KG1 (cell line): ENCODE measurements around the gene KANK4.
"Not testable (repeated sequence)": the region's sequence is repeated elsewhere in the genome, so short reads cannot be mapped to it uniquely, and the experiment has no call there.

Source experiments
- DNase-seq: peaks from one replicate; lab custom pipeline; 2025; lab: John Stamatoyannopoulos, UW

KANK4 gene

DNA sequence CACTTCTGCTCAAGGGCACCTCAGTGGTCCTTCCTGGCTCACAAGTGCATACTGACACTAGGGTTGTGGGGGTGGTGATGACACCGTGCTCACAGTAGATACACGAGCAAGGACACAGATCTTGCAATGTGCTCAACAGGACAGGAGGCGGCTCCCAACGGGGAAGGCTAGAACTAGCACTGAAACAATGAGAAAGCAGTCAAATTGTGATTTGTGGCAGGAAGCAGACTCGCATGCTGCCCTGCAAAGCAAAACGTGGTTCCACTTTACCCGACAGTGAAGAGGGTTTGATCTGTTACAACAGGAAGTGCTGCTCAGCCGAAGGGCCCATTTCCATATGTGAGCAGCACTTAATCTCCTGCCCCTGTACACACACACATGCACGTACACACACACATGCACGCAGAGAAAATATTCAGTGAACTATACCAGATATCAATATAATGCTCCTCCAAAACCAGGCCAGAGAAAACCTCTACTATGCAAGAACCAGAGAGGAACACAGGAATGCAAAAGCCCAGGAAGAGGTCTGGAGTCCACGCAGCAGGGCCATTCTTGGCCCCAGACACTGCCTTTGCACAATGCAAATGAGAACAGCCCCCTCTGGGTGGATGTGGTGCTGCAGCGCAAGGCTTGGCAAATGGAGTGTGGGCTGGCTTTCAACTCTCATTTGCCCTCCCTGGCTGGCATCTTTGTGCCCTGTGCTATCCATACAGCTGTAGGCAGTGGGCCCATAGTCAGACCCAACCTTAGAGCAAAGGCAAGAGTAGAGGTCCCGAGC is 47.1 kb downstream of the KANK4 start:
- peak; percentile 60 for DNase-seq

DNA sequence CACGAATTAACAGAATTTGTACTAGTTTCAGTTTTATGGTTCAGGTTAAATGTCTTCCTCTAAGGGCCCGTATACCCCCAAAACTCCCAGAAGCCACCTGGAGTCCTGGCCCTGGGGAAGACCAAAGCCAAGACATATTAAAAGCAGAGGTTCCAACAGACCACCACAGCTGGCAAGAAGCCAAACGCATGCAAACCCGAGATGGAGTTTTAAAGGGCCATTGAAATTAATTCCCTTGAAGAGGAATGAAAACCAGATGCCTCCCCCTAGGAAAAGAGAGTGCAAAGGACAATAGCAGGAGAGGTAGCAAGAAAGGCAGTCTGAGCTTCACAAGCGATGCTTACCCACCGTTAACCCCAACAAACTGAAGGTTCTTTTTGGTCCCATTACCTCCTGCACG is 48.1 kb downstream of the KANK4 start:
- DNase-seq, result no peak

DNA sequence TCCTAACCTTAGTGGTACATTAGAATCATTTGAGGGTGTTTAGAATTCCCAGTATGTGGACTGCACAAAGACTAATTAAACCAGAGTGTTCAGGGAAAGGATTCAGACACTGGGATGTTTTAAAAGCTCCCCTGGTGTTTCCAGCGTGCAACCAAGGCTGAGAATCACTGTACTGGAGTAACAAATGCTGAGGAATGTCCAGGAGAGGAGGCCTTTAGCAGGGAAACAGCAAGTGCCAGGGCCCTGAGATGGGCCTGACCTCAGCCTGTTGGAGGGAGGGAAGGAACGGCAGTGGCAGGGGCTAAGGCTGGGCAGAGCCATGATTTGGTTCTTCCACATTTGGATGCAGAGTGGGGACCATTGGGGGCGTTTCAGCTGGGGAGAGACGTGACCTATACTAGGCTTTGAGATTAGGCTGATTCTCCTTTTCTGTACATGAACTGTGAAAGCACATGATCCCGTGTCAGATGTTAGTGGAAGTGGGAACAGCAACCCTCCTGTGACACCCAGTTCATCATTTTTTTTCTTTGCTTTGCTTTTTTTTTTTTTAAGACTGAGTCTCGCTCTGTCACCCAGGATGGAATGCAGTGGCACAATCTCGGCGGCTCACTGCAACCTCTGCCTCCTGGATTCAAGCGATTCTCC is 49.3 kb downstream of the KANK4 start:
- no peak for DNase-seq

DNA sequence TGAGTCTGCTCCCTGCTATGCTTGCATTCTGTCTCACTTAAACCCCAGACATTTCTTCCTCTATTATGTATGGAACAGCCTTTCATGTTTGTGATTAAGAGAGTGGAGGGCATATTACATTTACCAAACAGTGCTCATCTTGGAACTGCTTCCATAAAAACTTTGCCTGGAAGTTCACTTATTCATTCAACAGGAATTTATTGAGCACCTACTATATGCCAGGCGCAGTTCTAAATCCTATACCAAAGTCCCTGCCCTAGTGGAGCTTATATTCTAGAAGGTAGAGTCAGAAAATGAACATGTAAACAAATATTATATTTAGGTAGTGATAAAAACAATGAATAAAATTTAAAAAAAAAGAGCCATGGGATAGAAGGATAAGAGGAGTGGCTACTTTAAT is 49.8 kb downstream of the KANK4 start:
- no peak for DNase-seq

DNA sequence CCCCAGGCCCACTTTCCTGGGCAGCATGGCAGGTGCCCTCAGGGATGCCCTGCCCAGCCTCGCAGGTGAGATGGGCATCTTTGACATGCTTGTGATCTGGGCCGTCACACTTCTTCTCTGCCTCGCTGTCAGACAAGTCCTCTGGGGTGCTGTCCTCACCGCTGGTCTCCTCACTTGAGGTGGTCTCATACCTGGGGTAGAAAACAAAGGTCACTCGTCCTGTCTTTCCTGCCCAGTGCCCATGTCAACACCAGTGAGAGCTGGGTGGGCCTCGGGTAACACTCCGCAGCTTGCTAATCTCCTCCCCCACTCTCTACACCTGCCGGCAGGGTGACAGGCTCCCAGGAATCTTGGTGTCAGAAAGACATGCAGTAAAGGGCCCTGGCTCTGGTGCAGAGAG is 50.9 kb downstream of the KANK4 start:
- no peak for DNase-seq

DNA sequence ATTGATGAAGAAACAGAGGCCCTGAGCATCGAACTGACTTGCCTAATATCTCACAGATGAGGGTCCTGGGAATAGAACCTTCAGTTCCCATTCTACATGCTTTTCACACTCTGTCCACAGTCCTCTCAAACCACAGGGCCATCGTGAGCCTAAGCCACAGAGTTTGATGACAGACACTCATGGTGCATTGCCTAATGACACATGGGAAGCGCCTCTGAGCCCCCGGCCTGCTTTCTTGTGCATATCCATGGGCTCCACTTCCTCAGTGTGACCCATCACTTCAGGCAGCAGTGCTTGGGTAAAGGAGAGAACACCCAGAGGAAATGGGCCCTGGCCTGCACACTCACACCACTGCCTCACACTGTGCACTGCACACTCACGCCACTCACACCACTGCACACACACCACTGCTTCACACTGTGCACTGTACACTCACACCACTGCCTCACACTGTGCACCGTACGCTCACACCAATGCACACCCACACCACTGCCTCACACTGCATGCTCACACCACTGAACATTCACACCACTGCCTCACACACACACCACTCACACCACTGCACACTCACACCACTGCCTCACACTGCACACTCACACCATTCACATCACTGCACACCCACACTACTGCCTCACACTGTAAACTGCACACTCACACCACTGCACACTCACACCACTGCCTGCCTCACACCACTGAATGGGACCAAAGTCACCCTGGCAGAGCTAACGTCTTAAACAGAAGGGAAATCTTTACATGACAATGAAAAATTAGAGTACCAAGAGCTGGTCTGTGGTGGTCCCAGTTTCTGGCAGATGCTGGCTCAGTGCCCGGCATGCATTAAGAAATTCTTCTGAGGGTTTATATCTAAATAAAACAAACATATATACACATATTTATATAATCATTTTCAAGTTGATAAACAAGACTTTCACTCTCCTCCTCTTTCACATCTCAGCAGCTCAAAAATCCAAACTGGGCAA is 53.0 kb downstream of the KANK4 start:
- DNase-seq, result no peak

DNA sequence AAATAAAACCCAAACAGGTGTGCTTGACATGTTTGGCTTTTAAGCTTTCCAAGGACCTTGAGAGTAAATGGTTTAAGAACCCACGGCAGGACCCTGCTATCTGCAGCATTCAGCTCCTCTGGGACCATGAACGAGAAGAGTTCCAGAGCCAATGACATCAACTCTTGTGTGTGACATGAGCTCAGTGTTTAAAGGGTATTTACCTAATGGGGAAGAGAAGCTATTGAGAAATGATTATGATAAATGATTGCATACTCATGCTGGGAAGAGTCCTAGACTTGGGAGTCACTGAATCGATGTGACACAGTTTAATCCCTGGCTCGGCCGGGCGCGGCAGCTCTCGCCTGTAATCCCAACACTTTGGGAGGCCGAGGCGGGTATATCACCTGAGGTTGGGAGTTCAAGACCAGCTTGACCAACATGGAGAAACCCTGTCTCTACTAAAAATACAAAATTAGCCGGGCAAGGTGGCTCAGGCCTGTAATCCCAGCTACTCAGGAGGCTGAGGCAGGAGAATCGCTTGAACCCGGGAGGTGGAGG is 55.4 kb downstream of the KANK4 start:
- no peak for DNase-seq

DNA sequence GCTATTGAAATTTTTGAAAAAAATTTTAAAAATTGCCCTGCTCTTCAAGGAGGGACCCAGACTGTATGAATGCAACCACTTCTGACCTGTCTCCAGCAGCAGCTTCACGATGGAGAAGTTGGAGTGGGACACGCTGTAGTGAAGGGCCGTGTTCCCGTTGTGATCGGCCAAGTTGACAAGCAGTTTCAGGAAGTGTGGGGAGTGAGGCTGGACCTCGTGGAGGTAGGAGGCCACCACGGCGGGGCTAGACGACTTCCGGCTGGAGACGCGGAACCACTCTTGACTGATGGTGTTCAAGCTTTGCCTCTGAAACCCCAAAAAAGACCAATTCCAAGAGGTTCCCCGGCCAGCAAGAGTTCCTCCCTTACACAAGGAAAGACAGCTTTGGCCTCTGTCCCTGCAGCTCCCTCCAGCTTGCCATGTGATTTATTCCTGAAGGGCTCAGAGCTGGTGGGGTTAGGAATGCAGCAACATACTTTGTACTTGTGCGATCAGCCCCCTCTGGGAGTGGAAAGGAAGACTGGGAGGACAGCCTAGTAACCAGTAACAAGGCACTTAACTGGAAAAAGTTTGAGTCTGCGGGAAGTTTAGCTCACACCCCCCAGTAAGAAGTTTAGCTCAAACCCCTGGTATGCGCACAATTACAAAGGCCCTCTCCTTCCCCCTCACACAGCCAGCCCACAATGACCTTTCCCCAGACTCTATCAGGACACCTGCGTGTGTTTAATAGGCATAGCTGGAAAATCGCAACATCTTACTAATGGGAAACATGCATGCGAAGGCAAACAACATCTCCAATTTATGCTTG is 56.0 kb downstream of the KANK4 start:
- DNase-seq, result no peak

DNA sequence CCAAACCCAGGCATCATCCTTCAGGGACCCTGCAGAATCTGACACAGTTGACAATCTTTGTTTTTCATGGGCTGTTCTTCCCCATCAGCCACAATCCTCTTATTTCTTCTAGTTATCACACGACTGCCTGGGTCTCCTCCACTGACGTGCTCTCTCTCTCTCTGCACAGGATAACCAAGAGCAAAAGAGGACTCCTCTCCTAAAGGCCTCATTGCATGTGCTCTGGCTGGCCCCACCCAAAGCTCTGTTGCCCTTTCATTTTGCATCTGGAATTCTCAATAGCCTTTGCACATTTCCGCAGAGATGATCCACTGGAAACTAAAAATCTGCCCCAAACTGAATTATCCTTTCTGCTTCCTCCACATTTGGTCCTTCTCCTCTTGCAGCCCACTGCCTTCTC is 58.5 kb downstream of the KANK4 start:
- no peak for DNase-seq

DNA sequence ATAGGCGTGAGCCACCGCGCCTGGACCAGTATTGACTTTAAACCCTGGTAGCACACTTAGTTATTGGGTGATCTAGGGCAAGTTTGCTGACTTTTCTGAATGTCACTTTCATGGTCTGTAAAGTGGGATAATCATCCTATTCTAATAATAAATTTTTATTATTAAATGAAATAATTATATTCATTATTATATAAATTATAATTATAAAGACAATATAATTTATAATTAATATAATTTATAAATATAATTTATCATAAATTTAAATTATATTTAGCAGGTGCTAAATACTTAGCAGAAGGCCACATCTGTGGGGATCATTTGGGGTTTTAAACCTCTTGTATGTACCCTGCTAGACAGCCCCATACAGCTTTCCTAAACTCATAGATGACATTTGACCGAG is 59.7 kb downstream of the KANK4 start:
- no peak for DNase-seq

DNA sequence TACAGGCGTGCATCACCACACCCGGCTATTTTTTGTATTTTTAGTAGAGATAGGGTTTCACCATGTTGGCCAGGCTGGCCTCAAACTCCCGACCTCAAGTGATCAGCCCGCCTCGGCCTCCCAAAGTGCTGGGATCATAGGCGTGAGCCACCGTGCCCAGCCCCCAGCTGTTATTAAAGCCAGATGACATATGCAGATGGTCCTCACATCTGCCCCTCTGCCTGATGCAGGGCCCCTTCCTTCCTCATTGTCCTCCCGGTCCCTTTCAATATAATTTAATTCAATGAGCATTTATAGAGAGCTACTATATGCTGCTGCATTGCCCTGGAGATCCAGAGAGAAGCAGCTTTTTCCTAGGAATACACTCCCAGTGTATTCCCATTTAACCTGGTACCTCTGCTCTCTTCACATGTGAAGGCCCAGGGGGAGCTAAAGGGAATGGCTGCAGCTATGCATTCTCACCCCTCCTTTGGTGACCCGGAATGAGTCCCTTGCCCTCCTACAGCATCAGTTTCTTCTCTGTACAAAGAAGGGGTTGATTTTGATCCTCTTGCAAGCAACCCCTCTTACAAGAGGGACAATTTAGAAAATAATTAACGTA is 69.0 kb downstream of the KANK4 start:
- DNase-seq, result no peak

DNA sequence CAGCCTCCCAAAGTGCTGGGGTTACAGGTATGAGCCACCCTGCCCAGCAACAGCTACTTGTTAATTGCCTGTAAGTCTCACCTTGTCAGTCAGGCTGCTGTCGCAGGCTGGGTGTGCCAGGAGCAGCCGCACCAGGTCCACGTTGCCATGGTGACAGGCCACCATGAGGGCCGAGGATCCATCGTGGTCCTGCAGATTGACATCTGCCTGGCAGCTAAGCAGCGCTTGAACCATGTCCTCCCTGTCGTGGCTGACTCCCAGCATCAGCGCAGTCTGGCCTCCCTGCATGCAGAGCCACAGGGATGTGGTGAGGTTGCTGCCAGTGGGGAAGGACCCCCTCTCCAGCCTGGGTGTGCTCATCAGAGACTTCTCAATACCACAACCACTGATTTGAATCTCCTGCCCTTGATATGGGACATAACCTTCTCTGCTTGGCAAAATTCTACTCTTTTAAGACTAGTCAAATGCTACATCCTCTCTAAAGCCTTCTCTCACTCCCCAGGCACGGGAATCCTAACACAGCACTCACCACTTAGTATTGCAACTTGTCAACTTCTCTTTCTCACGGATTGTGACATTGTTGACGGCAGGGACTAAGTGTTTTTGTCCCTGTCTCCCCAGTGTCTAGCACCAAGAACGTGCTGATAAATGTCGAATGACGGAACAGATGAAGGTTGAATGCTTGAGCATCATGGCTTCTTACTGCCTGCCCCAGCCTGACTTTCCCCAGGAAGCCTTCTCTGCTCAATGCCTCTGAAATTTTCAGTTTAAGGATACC is 71.7 kb downstream of the KANK4 start:
- DNase-seq, result no peak

DNA sequence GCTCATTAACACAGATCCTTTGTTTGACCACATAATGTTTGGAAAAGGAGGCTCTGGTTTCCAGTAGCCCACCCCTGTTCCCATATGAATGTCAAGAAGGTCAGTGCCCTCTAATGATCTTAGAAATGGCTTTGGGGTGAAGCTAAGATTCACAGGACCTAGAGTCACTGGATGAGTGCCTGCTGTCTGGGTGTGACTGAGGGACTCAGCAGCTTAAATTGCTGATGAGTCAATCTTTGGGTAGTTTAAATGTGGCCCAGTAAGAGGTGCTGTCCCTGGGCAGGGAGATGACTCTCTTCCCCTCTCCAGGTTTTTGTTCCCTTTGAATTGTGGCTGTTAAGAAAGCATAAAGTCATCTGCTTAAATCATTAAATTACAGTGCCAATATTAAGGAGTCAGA is 74.0 kb downstream of the KANK4 start:
- DNase-seq, result no peak

DNA sequence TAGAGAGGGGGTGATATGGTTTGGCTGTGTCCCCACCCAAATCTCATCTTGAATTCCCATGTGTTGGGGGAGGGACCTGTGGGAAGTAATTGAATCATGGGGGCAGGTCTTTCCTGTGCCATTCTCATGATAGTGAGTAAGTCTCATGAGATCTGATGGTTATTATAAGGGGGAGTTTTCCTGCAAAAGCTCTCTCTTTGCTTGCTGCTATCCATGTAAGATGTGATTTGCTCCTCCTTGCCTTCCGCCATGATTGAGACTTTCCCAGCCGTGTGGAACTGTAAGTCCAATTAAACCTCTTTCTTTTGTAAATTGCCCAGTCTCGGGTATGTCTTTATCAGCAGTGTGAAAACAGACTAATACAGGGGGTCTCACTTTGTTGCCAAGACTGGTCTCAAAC is 74.9 kb downstream of the KANK4 start:
- DNase-seq, result not testable (repeated sequence)

DNA sequence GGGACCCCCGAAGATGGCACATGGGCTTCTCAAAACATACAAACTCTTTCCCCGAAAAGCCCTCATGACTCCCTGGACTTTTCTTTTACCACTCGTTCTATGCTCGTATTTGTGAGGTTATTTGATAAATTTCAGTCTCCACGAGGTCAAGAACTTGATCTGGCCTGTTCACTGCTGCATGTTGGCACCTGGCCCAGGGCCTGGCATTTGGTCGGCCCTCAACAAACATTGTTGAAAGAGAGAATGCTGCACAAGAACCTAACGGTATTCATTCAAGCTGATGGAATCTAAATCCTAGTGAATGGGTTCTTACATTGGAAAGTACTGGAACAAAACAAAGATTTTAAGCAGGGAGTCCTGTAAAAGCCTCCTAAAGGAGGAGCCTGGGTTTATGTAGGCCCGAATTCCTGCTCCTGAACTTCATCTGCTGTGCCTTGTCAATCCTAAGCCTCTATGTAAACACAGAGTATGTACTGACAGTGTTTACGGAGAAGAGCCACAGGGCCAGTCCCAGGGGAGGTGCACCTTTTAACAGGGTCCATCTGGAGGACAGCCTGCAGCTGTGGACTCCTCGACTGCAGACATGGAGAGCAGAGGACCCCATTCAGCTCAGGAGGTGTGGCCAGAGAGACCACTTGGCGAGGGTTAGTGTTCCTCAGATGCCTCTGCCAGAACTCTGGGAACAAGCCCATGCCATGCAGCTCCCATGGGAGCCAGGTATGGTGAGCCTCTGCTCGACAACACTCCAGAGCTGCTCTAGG is 77.7 kb downstream of the KANK4 start:
- no peak for DNase-seq

DNA sequence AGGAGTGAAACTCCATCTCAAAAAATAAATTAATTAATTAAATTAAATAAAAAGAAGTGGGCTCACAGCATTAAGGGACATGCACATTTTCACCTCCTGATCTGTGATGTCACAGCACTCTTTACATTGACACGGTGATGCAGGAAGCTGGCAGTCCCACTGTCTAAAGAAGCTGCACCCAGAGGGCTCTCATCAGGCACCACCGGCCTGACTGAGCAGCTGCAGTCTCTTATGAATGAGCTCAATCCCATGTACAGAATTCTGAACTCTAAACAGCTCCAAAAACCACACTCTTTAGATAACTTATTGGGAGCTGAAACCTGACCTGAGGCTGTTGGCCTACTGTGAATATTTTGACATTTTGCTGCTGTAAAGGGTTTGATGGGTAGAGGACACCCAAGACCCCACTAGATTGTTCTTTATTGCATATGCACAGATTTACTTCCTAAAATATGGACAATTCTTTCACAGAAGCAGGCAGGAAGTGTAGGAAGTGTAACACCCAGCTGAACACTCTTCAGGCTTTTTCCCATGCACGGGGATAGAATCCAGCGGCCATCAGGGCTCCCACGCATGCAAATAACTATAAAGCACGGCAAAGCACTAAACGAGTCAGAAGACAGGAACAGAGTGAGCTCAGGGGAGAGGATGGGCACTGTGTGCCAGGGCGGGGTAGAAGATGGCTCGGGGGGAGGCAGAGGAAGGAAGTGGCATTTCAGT is 78.4 kb downstream of the KANK4 start:
- no peak for DNase-seq

DNA sequence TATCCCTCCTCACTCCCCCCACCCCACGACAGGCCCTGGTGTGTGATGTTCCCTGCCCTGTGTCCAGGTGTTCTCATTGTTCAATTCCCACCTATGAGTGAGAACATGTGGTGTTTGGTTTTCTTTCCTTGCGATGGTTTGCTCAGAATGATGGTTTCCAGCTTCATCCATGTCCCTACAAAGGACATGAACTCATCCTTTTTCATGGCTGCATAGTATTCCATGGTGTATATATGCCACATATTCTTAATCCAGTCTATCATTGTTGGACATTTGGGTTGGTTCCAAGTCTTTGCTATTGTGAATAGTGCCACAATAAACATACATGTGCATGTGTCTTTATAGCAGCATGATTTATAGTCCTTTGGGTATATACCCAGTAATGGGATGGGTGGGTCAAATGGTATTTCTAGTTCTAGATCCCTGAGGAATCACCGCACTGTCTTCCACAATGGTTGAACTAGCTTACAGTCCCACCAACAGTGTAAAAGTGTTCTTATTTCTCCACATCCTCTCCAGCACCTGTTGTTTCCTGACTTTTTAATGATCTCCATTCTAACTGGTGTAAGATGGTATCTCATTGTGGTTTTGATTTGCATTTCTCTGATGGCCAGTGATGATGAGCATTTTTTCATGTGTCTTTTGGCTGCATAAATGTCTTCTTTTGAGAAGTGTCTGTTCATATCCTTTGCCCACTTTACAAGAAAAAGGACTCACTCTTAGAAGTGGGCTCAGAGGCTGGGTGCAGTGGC is 79.4 kb downstream of the KANK4 start:
- DNase-seq, result not testable (repeated sequence)

DNA sequence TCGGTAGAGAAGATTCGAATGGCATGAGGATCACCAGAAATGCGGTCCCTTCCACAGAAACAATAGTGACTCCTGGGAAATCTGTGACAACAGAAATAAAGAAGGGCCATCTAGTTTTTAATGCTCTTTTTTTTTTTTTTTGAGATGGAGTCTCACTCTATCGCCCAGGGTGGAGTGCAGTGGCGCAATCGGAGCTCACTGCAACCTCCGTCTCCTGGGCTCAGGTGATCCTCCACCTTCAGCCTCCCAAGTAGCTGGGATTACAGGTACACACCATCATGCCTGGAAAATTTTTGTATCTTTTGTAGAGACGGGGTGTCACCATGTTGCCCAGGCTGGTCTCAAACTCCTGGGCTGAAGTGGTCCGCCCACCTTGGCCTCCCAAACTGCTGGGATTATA is 80.7 kb downstream of the KANK4 start:
- DNase-seq, result no peak
